ENCODE data around the gene KIR2DL3. TPM values are rescaled to one million over a fixed set of nuclear protein-coding genes. Genes with fewer than 3 reads are reported as not detected.
"Not testable (repeated sequence)": the region's sequence is repeated elsewhere in the genome, so short reads cannot be mapped to it uniquely, and the experiment has no call there.

KIR2DL3 gene
- not detected in 2 replicates for total RNA-seq (2014; rRNA removed; shearing (Covaris generic))
- polyA plus RNA-seq (2016; fragmentation: Nextera tagmentation; extraction: Ambion mirVana) = not detected in 2 replicates
- long read RNA-seq = 0 reads

GRCh38 chr19:54738306-54738705 is at the start of gene KIR2DL3:
KIR2DL3 (plus strand) TSS chr19:54738513; CDS start chr19:54738546, 33 bp downstream.
- H3F3A ChIP-seq (replicated peaks; ENCODE audit: low read depth); H3K36me3 ChIP-seq (ENCODE audit: insufficient read depth); H3K4me3 ChIP-seq; DNase-seq (ENCODE audit: low spot score); H2AFZ ChIP-seq; H3K4me3 Mint-ChIP-seq; H3K4me2 ChIP-seq; H3K9me2 ChIP-seq (ENCODE audit: insufficient read depth); H3K4me1 Mint-ChIP-seq; H3K4me1 ChIP-seq (ENCODE audit: insufficient read depth); H3K27me3 Mint-ChIP-seq (ENCODE audit: insufficient read depth, low read depth, poor library complexity); ATAC-seq; H4K20me1 ChIP-seq (replicated peaks; ENCODE audit: insufficient read depth); H3K27ac Mint-ChIP-seq; H3K27ac ChIP-seq (ENCODE audit: low read depth); H3K79me2 ChIP-seq (replicated peaks; ENCODE audit: insufficient read depth); H3K27me3 ChIP-seq (ENCODE audit: insufficient read depth): not testable (repeated sequence)
- peaks cover 96% of the 10 kb centered on the region for H3K9me3 Mint-ChIP-seq
- peaks cover 43% of the 10 kb centered on the region for H3K36me3 Mint-ChIP-seq (ENCODE audit: low read depth)

GRCh38 chr19:54691582-54692297 is 46.6 kb upstream of the KIR2DL3 start:
- Histone ChIP-seq H4K20me1 (replicated peaks; ENCODE audit: insufficient read depth) (no peaks in the 10 kb centered on the region), H2AFZ (no peak overlapping the region), H3K27me3 (ENCODE audit: insufficient read depth) (no peaks in the 10 kb centered on the region), H3K4me2 (no peak overlapping the region), H3K27ac (ENCODE audit: low read depth) (no peak overlapping the region), H3K79me2 (replicated peaks; ENCODE audit: insufficient read depth) (no peaks in the 10 kb centered on the region), H3F3A (replicated peaks; ENCODE audit: low read depth) (no peaks in the 10 kb centered on the region), H3K9me2 (ENCODE audit: insufficient read depth) (no peaks in the 10 kb centered on the region), H3K4me1 (ENCODE audit: insufficient read depth) (no peaks in the 10 kb centered on the region), H3K4me3 (no peak overlapping the region), H3K36me3 (ENCODE audit: insufficient read depth) (no peaks in the 10 kb centered on the region; the same call in 1 of the 2 replicates)
- no peak for DNase-seq (ENCODE audit: low spot score)
- H3K4me1 Mint-ChIP-seq = no peaks in the 10 kb centered on the region
- no peaks in the 10 kb centered on the region for H3K27me3 Mint-ChIP-seq (ENCODE audit: insufficient read depth, low read depth, poor library complexity)
- ATAC-seq = no peak
- H3K27ac Mint-ChIP-seq = no peak overlapping the region
- peaks cover 90% of the 10 kb centered on the region for H3K9me3 Mint-ChIP-seq
- H3K4me3 Mint-ChIP-seq = no peak overlapping the region
- H3K36me3 Mint-ChIP-seq (ENCODE audit: low read depth) = peaks cover 18% of the 10 kb centered on the region
- TF ChIP-seq POLR2AphosphoS5 (IDR thresholded peaks at IDR 0.05; ENCODE audit: low read depth) = no peak
- TF ChIP-seq EZH2 (IDR thresholded peaks at IDR 0.05; ENCODE audit: low read depth, unreplicated experiment) = no peak
- TF ChIP-seq EZH2phosphoT487 (IDR thresholded peaks at IDR 0.05; ENCODE audit: unreplicated experiment) = no peak
- TF ChIP-seq CTCF (conservative IDR thresholded peaks at IDR 0.05; ENCODE audit: low read depth in 2 of 2) = no peak
- TF ChIP-seq CREB1 (CRISPR knock-in tag; IDR thresholded peaks at IDR 0.05; ENCODE audit: low read depth) = no peak
- no peak for TF ChIP-seq JUNB (IDR thresholded peaks at IDR 0.05; ENCODE audit: unreplicated experiment)
- no peak for TF ChIP-seq NANOG (IDR thresholded peaks at IDR 0.05; ENCODE audit: borderline replicate concordance)
- TF ChIP-seq STAT1 (IDR thresholded peaks at IDR 0.05; ENCODE audit: unreplicated experiment) = no peak
- no peak for TF ChIP-seq ZNF331 (CRISPR knock-in tag; IDR thresholded peaks at IDR 0.05; ENCODE audit: low read depth)
- TF ChIP-seq REST (IDR thresholded peaks at IDR 0.05; ENCODE audit: unreplicated experiment) = no peak

Measured in GM23338 (cell line).